Upper lobe of right lung (tissue), 1 donor: ENCODE data around the gene WFDC10B. TPM values are rescaled to one million over a fixed set of nuclear protein-coding genes. Genes with fewer than 3 reads are reported as not detected.
"Not testable (repeated sequence)": the region's sequence is repeated elsewhere in the genome, so short reads cannot be mapped to it uniquely, and the experiment has no call there.

Experiments used
- ATAC-seq: fragments of 200-7000 bp; cut with Tn5 transposase; one replicate; pipeline ENCODE4 v1.9.1; 2020; ENCODE audit warnings: mild to moderate bottlenecking, moderate library complexity
- DNase-seq: peaks from one replicate; pipeline ENCODE4 v3.0.0-alpha.2; 2020
- H3K27ac ChIP-seq: fragments of 200-600 bp; one replicate; pipeline ENCODE4 v1.8.0; 2022
- H3K27me3 ChIP-seq: fragments of 200-600 bp; one replicate; pipeline ENCODE4 v1.8.0; 2022; ENCODE audit warnings: mild to moderate bottlenecking
- H3K36me3 ChIP-seq: fragments of 200-600 bp; one replicate; pipeline ENCODE4 v1.8.0; 2022
- H3K4me1 ChIP-seq: fragments of 200-600 bp; one replicate; pipeline ENCODE4 v1.8.0; 2022
- H3K4me3 ChIP-seq: fragments of 200-600 bp; one replicate; pipeline ENCODE4 v1.8.0; 2022; ENCODE audit warnings: mild to moderate bottlenecking
- H3K9me3 ChIP-seq: fragments of 200-600 bp; one replicate; pipeline ENCODE4 v1.8.0; 2022
- intact Hi-C: fragments of 100-400 bp; cut with DNase I; formaldehyde crosslinking; loops from one replicate; pipeline ENCODE4 v1.11.0; 2022
- total RNA-seq: library from RNA; stranded (reverse); fragmentation: NEBNext Ultra II Directional; extraction: Animal tissue kit (Norgen Biotek cat#: 25700); gene quantifications from one replicate; pipeline ENCODE4 v1.2.1, GENCODE V29; 2021
- TF ChIP-seq, protein P1 (sequence below): fragments of 200-600 bp; IDR thresholded peaks from one replicate; pipeline ENCODE4 v1.8.0; 2022; ENCODE audit warnings: antibody characterized with exemption
- donor health status: DM: no; HTN: yes; CAD: no; lungs with severe emphysema.

The WFDC10B gene
- total RNA-seq, 1 donor from 2014 or later, result not detected

DNA sequence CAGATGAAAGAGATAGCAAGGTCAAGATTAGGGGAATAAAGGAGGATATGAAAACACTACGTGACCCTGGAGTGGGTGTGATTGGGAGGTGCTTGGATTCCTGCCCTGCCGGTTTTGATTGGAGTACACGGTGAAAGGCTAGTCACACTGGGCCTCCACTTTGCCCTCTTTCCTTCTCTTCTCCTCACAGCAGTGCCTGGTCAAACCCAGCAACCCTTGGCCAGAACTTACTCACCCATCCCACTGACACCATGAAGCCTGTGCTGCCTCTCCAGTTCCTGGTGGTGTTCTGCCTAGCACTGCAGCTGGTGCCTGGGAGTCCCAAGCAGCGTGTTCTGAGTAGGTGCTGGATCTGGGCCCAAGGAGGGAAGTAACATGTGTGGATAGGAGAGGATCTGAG, 2.9 kb downstream of the WFDC10B start, which contains the start of gene WFDC13:
Gene WFDC13, plus strand, starts transcription at position 166 of the 400 bp plus-strand sequence. Its CDS starts 86 bp downstream, at position 252.
- Histone ChIP-seq H3K27ac (no peak within 1 kb of the TSS), H3K36me3 (no peaks in the 10 kb centered on the region), H3K4me3 (no peak within 1 kb of the TSS), H3K9me3 (no peaks in the 10 kb centered on the region), H3K27me3 (no peaks in the 10 kb centered on the region), H3K4me1 (peaks cover 3% of the 10 kb centered on the region)
- DNase-seq (no peak), ATAC-seq (peak; percentile 62)
- TF ChIP-seq, protein P1, sequence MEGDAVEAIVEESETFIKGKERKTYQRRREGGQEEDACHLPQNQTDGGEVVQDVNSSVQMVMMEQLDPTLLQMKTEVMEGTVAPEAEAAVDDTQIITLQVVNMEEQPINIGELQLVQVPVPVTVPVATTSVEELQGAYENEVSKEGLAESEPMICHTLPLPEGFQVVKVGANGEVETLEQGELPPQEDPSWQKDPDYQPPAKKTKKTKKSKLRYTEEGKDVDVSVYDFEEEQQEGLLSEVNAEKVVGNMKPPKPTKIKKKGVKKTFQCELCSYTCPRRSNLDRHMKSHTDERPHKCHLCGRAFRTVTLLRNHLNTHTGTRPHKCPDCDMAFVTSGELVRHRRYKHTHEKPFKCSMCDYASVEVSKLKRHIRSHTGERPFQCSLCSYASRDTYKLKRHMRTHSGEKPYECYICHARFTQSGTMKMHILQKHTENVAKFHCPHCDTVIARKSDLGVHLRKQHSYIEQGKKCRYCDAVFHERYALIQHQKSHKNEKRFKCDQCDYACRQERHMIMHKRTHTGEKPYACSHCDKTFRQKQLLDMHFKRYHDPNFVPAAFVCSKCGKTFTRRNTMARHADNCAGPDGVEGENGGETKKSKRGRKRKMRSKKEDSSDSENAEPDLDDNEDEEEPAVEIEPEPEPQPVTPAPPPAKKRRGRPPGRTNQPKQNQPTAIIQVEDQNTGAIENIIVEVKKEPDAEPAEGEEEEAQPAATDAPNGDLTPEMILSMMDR, result no peak
- intact Hi-C loops, result no loop called here

DNA sequence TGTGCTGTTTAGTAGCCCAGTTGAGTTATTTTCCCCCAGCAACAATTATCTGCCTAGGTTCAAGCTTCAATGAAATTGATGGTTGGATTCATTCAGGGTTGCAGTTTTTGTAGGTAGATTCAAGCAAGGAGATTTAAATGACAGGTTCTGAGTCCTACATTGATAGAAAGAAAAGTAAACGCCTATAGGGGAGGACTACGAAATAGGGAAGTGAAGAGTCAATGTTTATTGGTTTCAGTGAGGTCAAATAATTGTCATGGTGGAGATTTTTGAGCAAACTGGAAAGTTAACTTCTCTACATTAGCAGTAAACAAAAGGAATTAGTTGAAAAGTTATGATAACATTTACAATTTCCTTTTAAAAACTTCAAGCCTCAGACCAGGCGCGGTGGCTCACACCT, 3.7 kb downstream of the WFDC10B start:
- ATAC-seq, result no peak
- Histone ChIP-seq H3K27me3 (no peaks in the 10 kb centered on the region), H3K36me3 (no peaks in the 10 kb centered on the region), H3K4me1 (peaks cover 3% of the 10 kb centered on the region), H3K4me3 (no peak overlapping the region), H3K9me3 (no peaks in the 10 kb centered on the region), H3K27ac (no peak overlapping the region)
- DNase-seq, result no peak
- TF ChIP-seq, protein P1, result no peak
- intact Hi-C loops, result no loop called here

DNA sequence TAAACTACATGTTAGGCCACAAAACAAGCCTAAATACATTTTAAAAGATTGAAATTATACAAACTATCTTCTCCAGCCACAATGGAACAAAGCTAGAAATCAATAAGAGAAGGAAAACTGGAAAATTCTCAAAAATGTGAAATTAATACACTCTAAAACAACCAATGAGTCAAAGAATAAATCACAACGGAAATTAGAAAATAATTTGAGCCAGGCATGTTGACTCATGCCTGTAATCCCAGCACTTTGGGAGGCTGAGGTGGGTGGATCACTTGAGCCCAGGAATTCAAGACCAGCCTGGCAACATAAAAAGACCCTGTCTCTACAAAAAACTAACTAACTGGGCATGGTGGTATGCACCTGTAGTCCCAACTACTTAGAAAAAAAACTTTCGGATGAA, 9.3 kb downstream of the WFDC10B start:
- TF ChIP-seq, protein P1, result no peak
- ATAC-seq, result no peak

DNA sequence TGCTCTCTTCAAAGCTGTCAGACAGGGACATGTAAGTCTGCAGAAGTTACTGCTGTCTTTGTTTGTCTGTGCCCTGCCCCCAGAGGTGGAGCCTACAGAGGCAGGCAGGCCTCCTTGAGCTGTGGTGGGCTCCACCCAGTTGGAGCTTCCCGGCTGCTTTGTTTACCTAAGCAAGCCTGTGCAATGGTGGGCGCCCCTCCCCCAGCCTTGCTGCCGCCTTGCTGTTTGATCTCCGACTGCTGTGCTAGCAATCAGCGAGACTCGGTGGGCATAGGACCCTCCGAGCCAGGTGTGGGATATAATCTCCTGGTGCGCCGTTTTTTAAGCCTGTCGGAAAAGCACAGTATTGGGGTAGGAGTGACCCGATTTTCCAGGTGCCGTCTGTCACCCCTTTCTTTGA, 11.5 kb downstream of the WFDC10B start:
- H3K4me3 ChIP-seq, H3K4me1 ChIP-seq, H3K9me3 ChIP-seq, H3K27me3 ChIP-seq, H3K36me3 ChIP-seq, DNase-seq, intact Hi-C loops, ATAC-seq, H3K27ac ChIP-seq: not testable (repeated sequence)

More for the DNA sequence above, 9.3 kb downstream of the WFDC10B start:
- intact Hi-C loops, result no loop called here
- Histone ChIP-seq H3K4me3 (no peak overlapping the region), H3K4me1 (no peaks in the 10 kb centered on the region), H3K9me3 (no peaks in the 10 kb centered on the region), H3K27ac (no peak overlapping the region), H3K36me3 (no peaks in the 10 kb centered on the region), H3K27me3 (no peaks in the 10 kb centered on the region)
- DNase-seq, result no peak

DNA sequence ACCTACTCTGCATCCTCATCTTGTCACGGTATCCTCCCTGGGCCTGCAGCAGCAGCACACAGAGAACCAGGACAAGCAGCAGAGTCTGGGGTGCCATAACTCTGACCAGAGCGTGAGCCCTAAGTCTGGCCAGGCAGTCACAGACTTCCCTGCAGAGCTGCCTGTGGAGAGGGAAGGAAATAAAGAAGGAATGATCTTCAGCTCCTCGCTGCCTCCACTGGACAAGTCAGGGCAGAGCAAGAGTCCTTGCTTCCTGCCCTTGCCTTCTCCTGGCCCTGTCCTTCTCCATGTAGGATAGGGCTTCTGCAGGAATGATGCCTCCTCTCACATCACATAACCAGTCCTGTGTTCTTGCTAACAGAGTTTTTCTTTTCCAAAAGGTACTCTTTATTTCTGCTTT, 18.9 kb downstream of the WFDC10B start:
- no peak overlapping the region for H3K27ac ChIP-seq
- ATAC-seq (peak; percentile 69), DNase-seq (no peak)
- H3K4me3 ChIP-seq, result no peak overlapping the region
- no peaks in the 10 kb centered on the region for H3K27me3 ChIP-seq
- H3K4me1 ChIP-seq, result no peaks in the 10 kb centered on the region
- H3K36me3 ChIP-seq, result no peaks in the 10 kb centered on the region
- no peaks in the 10 kb centered on the region for H3K9me3 ChIP-seq
- TF ChIP-seq, protein P1, result peak; percentile 12
- intact Hi-C loops, result no loop called here

DNA sequence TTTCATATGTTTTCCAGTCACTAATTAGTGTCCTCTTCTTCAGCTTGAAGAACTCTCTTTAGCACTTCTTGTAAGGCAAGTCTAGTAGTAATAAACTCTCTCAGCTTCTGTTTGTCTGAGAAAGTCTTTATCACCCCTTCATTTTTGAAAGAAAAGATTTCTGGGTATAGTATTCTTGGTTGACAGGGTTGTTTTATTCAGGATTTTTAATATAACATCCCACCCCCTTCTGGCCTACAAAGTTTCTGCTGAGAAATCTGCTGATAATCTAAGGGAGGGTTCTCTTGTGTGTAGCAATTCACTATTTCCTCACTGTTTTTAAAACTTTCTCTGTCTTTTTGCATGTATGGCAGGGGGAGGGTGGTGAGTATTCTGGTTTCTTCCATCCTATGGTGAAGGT, 25.2 kb downstream of the WFDC10B start:
- H3K36me3 ChIP-seq, result no peaks in the 10 kb centered on the region
- H3K27ac ChIP-seq, result no peak overlapping the region
- intact Hi-C loops, result no loop called here
- no peaks in the 10 kb centered on the region for H3K4me1 ChIP-seq
- TF ChIP-seq, protein P1, result no peak
- ATAC-seq (no peak), DNase-seq (no peak)
- no peak overlapping the region for H3K4me3 ChIP-seq
- no peaks in the 10 kb centered on the region for H3K27me3 ChIP-seq
- H3K9me3 ChIP-seq, result peaks cover 8% of the 10 kb centered on the region
